ENCODE measurements around the gene MICAL3.

Gene MICAL3

GRCh38 chr22:17971711-17972110 lies 52.6 kb downstream of the MICAL3 start:
- Histone ChIP-seq H3K9me3 (ENCODE audit: low read depth, low read length) (no peaks in the 10 kb centered on the region), H3K36me3 (ENCODE audit: insufficient read depth, low read length) (no peaks in the 10 kb centered on the region; the same call in 1 of the 2 replicates), H3K4me3 (no peak overlapping the region), H3K27ac (no peak overlapping the region), H3K9ac (ENCODE audit: insufficient read length) (no peak overlapping the region)
- TF ChIP-seq EZH2 (IDR thresholded peaks at IDR 0.05): no peak
- TF ChIP-seq FOXP2 (optimal IDR thresholded peaks at IDR 0.05; ENCODE audit: control extremely low read depth, extremely low read length, insufficient read depth): no peak
- no peak for TF ChIP-seq POLR2AphosphoS5 (IDR thresholded peaks at IDR 0.05; ENCODE audit: borderline replicate concordance, low read depth, low read length)
- DNase-seq (ENCODE audit: low read depth, low spot score): no peak

- H3K9ac ChIP-seq (ENCODE audit: insufficient read length): no peak overlapping the region
- no peak overlapping the region for H3K27ac ChIP-seq
- no peak for DNase-seq (ENCODE audit: low read depth, low spot score)
Measured at GRCh38 chr22:17970201-17970708, 54.1 kb downstream of the MICAL3 start.

GRCh38 chr22:17969701-17970113 lies 54.7 kb downstream of the MICAL3 start:
- Histone ChIP-seq H3K9me3 (ENCODE audit: low read depth, low read length) (no peaks in the 10 kb centered on the region), H3K9ac (ENCODE audit: insufficient read length) (no peak overlapping the region), H3K36me3 (ENCODE audit: insufficient read depth, low read length) (no peaks in the 10 kb centered on the region; the same call in 1 of the 2 replicates), H3K27ac (no peak overlapping the region), H3K4me3 (no peak overlapping the region)
- TF ChIP-seq FOXP2 (optimal IDR thresholded peaks at IDR 0.05; ENCODE audit: control extremely low read depth, extremely low read length, insufficient read depth) (no peak), EZH2 (IDR thresholded peaks at IDR 0.05) (no peak), POLR2AphosphoS5 (IDR thresholded peaks at IDR 0.05; ENCODE audit: borderline replicate concordance, low read depth, low read length) (no peak)
- DNase-seq (ENCODE audit: low read depth, low spot score): no peak

More at GRCh38 chr22:17970201-17970708, 54.1 kb downstream of the MICAL3 start:
- TF ChIP-seq FOXP2 (optimal IDR thresholded peaks at IDR 0.05; ENCODE audit: control extremely low read depth, extremely low read length, insufficient read depth): no peak
- no peak for TF ChIP-seq EZH2 (IDR thresholded peaks at IDR 0.05)
- no peak for TF ChIP-seq POLR2AphosphoS5 (IDR thresholded peaks at IDR 0.05; ENCODE audit: borderline replicate concordance, low read depth, low read length)
- Histone ChIP-seq H3K4me3 (no peak overlapping the region), H3K9me3 (ENCODE audit: low read depth, low read length) (no peaks in the 10 kb centered on the region), H3K36me3 (ENCODE audit: insufficient read depth, low read length) (no peaks in the 10 kb centered on the region; the same call in 1 of the 2 replicates)

GRCh38 chr22:17968126-17968525 lies 56.2 kb downstream of the MICAL3 start:
- no peak overlapping the region for H3K27ac ChIP-seq
- TF ChIP-seq POLR2AphosphoS5 (IDR thresholded peaks at IDR 0.05; ENCODE audit: borderline replicate concordance, low read depth, low read length) (no peak), FOXP2 (optimal IDR thresholded peaks at IDR 0.05; ENCODE audit: control extremely low read depth, extremely low read length, insufficient read depth) (no peak), EZH2 (IDR thresholded peaks at IDR 0.05) (no peak)
- DNase-seq (ENCODE audit: low read depth, low spot score): no peak

GRCh38 chr22:17966403-17966717 lies 58.0 kb downstream of the MICAL3 start:
- TF ChIP-seq POLR2AphosphoS5 (IDR thresholded peaks at IDR 0.05; ENCODE audit: borderline replicate concordance, low read depth, low read length) (no peak), EZH2 (IDR thresholded peaks at IDR 0.05) (no peak)
- DNase-seq (ENCODE audit: low read depth, low spot score): no peak

More at GRCh38 chr22:17968126-17968525, 56.2 kb downstream of the MICAL3 start:
- Histone ChIP-seq H3K36me3 (ENCODE audit: insufficient read depth, low read length) (no peaks in the 10 kb centered on the region; the same call in 1 of the 2 replicates), H3K9me3 (ENCODE audit: low read depth, low read length) (no peaks in the 10 kb centered on the region), H3K4me3 (no peak overlapping the region), H3K9ac (ENCODE audit: insufficient read length) (no peak overlapping the region)

GRCh38 chr22:17965538-17966402 lies 58.6 kb downstream of the MICAL3 start:
- Histone ChIP-seq H3K36me3 (ENCODE audit: insufficient read depth, low read length) (no peaks in the 10 kb centered on the region; the same call in 1 of the 2 replicates), H3K9me3 (ENCODE audit: low read depth, low read length) (no peaks in the 10 kb centered on the region), H3K27ac (no peak overlapping the region), H3K4me3 (no peak overlapping the region), H3K9ac (ENCODE audit: insufficient read length) (no peak overlapping the region)
- no peak for TF ChIP-seq FOXP2 (optimal IDR thresholded peaks at IDR 0.05; ENCODE audit: control extremely low read depth, extremely low read length, insufficient read depth)
- TF ChIP-seq POLR2AphosphoS5 (IDR thresholded peaks at IDR 0.05; ENCODE audit: borderline replicate concordance, low read depth, low read length): no peak
- no peak for TF ChIP-seq EZH2 (IDR thresholded peaks at IDR 0.05)
- no peak for DNase-seq (ENCODE audit: low read depth, low spot score)

More at GRCh38 chr22:17966403-17966717, 58.0 kb downstream of the MICAL3 start:
- H3K9me3 ChIP-seq (ENCODE audit: low read depth, low read length): no peaks in the 10 kb centered on the region
- H3K27ac ChIP-seq: no peak overlapping the region
- no peak overlapping the region for H3K9ac ChIP-seq (ENCODE audit: insufficient read length)
- H3K36me3 ChIP-seq (ENCODE audit: insufficient read depth, low read length): no peaks in the 10 kb centered on the region; the same call in 1 of the 2 replicates
- H3K4me3 ChIP-seq: no peak overlapping the region

- no peak overlapping the region for H3K4me3 ChIP-seq
- no peak overlapping the region for H3K27ac ChIP-seq
- H3K36me3 ChIP-seq (ENCODE audit: insufficient read depth, low read length): no peaks in the 10 kb centered on the region; the same call in 1 of the 2 replicates
- no peaks in the 10 kb centered on the region for H3K9me3 ChIP-seq (ENCODE audit: low read depth, low read length)
- no peak for TF ChIP-seq FOXP2 (optimal IDR thresholded peaks at IDR 0.05; ENCODE audit: control extremely low read depth, extremely low read length, insufficient read depth)
- TF ChIP-seq EZH2 (IDR thresholded peaks at IDR 0.05): no peak
- no peak for TF ChIP-seq POLR2AphosphoS5 (IDR thresholded peaks at IDR 0.05; ENCODE audit: borderline replicate concordance, low read depth, low read length)
- no peak overlapping the region for H3K9ac ChIP-seq (ENCODE audit: insufficient read length)
- DNase-seq (ENCODE audit: low read depth, low spot score): no peak
Measured at GRCh38 chr22:17964643-17965042, 59.7 kb downstream of the MICAL3 start.

- TF ChIP-seq EZH2 (IDR thresholded peaks at IDR 0.05) (no peak), POLR2AphosphoS5 (IDR thresholded peaks at IDR 0.05; ENCODE audit: borderline replicate concordance, low read depth, low read length) (no peak), FOXP2 (optimal IDR thresholded peaks at IDR 0.05; ENCODE audit: control extremely low read depth, extremely low read length, insufficient read depth) (no peak)
- DNase-seq (ENCODE audit: low read depth, low spot score): no peak
Measured at GRCh38 chr22:17964156-17964555, 60.2 kb downstream of the MICAL3 start.

More at GRCh38 chr22:17964156-17964555, 60.2 kb downstream of the MICAL3 start:
- H3K4me3 ChIP-seq: no peak overlapping the region
- no peak overlapping the region for H3K9ac ChIP-seq (ENCODE audit: insufficient read length)
- H3K36me3 ChIP-seq (ENCODE audit: insufficient read depth, low read length): no peaks in the 10 kb centered on the region
- no peak overlapping the region for H3K27ac ChIP-seq
- no peaks in the 10 kb centered on the region for H3K9me3 ChIP-seq (ENCODE audit: low read depth, low read length)
